Transverse colon (tissue), 4 donors: ENCODE measurements around the gene XXYLT1.
"Not testable (repeated sequence)": the region's sequence is repeated elsewhere in the genome, so short reads cannot be mapped to it uniquely, and the experiment has no call there.

Experiments
- POLR2A ChIP-seq: fragments of 450-650 bp; IDR thresholded peaks from one replicate; pipeline ENCODE4 v1.6.1; 2016; ENCODE audit warnings: antibody characterized with exemption, mild to moderate bottlenecking, moderate library complexity
- POLR2AphosphoS5 ChIP-seq, 3 donors: sonication (generic); formaldehyde crosslinking; IDR thresholded peaks; one replicate each; pipeline ENCODE4 v1.6.1; 2016; ENCODE audit warnings: antibody characterized with exemption in 3 of 3
- TF ChIP-seq, protein P1 (sequence below), 5 experiments: fragments of 200-600 bp in 3 of 5; fragments of 450-650 bp in 2 of 5; sonication (generic) in 3 of 5; IDR thresholded peaks; 1 replicate in 2 of 5; 2 replicates in 3 of 5; pipeline ENCODE4 v1.5.1; 2016 to 2017; ENCODE audit warnings: antibody characterized with exemption in 5 of 5, inconsistent platforms in 3 of 5, mild to moderate bottlenecking in 2 of 5, moderate library complexity in 1 of 5

DNA sequence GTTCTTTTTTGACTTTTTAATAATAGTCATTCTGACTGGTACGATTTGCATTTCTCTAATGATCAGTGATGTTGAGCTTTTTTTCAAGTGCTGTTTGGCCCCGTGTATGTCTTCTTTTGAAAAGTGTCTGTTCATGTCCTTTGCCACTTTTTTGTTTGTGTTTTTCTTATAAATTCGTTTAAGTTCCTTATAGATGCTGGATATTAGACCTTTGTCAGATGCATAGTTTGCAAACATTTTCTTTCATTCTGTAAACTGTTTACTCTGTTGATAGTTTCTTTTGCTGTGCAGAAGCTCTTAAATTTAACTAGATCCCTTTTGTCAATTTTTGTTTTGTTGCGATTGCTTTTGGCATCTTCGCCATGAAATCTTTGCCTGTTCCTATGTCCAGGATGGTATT lies 220.7 kb downstream of the XXYLT1 start:
- TF ChIP-seq, protein P1, sequence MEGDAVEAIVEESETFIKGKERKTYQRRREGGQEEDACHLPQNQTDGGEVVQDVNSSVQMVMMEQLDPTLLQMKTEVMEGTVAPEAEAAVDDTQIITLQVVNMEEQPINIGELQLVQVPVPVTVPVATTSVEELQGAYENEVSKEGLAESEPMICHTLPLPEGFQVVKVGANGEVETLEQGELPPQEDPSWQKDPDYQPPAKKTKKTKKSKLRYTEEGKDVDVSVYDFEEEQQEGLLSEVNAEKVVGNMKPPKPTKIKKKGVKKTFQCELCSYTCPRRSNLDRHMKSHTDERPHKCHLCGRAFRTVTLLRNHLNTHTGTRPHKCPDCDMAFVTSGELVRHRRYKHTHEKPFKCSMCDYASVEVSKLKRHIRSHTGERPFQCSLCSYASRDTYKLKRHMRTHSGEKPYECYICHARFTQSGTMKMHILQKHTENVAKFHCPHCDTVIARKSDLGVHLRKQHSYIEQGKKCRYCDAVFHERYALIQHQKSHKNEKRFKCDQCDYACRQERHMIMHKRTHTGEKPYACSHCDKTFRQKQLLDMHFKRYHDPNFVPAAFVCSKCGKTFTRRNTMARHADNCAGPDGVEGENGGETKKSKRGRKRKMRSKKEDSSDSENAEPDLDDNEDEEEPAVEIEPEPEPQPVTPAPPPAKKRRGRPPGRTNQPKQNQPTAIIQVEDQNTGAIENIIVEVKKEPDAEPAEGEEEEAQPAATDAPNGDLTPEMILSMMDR (IDR thresholded peaks at IDR 0.05): not testable (repeated sequence)
- not testable (repeated sequence) for TF ChIP-seq POLR2A; POLR2AphosphoS5 (IDR thresholded peaks at IDR 0.05)
